HTERT RPE-1 (cell line): Measurements from ENCODE around the gene SMCO2.

ENCODE experiments used
- in situ Hi-C: fragments of 300-500 bp; cut with MboI; formaldehyde crosslinking; loops from 4 replicates; pipeline ENCODE4 v1.14.3; 2020; ENCODE audit warnings: low sequenced_read_pairs

The SMCO2 gene

DNA sequence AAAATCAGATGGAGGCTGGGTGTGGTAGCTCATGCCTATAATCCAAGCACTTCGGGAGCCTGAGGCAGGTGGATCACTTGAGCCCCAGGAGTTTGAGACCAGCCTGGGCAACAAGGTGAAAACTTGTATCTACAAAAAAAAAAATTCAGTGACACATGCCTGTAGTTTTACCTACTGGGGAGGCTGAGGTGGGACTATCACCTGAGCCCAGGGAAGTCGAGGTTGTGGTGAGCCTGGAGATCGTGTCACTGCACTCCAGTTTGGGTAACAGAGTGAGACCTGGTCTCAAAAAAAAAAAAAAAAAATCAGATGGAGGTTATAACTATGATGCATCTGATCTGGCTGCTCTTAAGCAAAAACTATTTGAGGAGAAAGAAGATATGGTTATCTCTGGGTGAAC, 50.9 kb downstream of the SMCO2 start:
- in situ Hi-C loops = no loop called here

DNA sequence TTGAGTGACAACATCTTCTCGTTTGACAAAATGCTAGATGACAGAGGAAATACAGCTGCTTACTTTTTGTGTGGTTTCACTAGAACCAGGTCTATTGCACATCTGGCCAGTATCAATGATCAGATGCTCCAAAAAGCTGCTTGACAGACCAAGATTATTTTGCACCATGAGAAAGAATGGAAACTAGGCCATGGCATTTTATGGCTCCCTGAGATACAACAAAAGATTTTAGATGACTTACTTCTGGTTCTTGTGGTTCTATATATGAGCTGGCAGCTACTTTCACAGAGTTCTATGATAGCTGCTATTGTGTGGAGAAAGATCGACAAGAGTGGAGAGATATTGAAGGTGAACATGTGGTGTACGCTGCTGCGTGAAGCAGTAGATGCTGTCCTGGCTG, 51.6 kb downstream of the SMCO2 start:
- in situ Hi-C loops = no loop called here

DNA sequence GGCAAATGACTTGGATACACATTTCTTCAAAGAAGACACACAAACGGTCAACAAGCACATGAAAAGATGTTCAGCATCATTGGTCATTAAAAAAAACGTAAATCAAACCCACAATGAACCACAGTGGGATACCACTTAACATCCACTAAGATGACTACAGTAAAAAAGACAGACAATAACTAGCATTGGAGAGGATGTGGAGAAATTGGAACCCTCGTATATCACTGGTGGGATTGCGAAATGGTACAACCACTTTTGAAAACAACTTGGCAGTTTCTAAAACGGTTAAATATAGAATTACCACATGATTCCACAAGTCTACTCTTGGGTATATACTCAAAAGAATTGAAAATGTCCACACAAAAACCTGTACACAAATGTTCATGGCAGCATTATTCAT, 52.2 kb downstream of the SMCO2 start:
- in situ Hi-C loops = no loop called here

DNA sequence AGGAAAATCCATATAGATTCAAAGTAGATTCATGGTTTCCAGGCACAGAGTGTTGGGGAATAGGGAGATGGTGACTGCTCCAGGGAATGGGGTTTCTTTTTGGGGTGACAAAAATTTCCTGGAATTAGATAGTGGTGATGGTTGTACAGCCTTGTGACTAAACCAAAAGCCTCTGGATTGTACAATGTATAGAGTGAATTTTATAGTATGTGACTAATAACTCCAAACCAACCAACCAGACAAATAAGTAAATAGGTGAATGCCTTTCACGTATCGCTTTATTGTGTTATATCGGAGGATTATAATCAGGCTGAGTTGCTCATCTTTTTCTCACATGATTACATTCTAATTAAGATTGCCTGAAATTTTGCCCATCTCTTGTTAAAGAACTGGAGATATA, 52.8 kb downstream of the SMCO2 start:
- in situ Hi-C loops = no loop called here

DNA sequence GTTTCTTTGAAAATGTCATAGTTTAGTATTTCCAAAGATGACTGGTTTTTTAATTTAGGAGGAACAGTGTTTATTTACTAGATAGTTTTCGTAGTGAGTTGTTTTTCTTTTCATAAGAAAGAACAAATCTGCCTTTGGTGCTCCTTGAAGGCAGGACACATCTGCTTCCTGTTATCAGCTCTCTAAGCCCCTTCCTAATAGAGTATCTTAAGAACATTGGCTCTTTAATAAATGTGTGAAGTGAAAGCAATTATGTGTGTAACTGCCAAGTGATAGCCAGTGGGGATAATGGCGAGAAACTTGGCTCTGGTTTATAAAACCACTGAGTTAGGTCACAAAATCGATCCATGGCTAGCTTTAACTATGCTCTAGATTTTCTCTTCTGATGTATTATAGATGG, 54.0 kb downstream of the SMCO2 start:
- in situ Hi-C loops = no loop called here

DNA sequence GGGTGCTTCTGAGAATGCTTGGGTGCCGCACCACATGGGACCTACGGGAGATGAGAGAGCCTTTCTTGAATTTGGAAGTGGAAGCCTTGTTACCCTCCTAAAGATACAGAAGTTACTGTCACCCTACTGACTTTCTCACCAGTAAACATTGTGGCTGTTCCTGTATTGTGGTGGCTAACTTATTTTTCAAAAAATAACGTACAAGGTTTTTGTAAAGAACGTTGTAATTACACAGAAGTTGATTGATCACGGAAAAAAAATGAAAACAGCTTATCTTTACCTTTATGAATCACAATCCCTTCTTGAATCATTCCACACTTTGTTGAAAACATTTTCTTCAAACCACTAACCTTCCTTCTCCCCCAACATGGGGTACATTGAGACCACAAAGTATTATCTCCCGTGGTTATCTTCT, 55.5 kb downstream of the SMCO2 start:
- in situ Hi-C loops = no loop called here

DNA sequence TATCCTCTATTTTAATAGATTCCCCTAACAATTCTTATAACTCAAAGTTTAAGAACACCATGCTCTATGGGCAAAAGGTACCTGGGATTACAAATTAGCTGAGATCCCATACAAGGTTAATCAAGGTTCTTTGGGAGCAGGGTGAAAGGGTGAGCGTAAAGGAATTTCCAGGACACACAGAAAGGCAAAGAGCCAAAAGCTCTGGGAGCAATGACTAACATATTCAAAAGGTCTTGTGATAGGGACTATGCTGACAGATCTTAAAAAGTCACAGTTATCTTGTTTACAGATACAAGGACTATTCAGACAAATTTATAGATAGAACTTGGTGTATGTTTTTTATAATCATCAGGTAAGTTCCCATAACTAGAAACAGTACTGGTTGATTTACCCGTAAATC, 58.0 kb downstream of the SMCO2 start:
- in situ Hi-C loops = no loop called here

DNA sequence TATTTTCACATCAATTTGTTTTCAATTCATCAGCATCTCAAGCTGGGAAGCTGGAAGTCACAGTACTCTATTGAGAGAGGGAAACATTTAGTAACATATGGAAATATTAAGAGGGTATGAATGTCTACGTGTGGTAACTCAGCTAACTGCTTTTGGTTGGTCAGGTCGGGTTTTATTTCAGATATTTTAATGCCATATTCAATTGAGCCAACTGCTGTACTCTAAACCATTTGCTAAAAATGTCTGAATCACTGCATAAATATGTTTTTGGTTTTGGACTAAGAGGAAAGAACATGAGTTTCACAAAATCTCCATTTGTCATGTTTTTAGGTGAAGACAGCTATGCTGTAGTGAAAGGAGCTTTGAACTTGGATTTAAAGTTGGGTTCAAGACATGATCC, 58.6 kb downstream of the SMCO2 start:
- in situ Hi-C loops = no loop called here

DNA sequence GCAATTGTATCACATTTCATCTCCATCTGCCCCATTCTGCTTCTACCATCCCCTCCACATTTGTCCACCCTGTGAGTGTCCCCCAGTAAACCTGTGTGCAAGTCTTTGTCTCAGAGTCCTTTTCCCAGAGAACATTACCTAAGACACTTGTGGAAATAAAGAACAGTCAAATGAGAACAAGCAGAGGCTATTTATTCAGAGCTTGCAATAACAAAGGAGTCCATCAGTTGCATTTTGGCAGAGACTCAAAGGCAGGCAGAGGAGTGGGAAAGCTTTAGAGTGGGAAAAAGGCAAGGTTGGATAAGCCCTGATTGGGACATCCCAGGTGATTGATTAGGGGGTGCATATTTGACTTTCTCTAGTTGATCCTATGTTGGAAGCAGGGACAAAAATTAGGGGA, 59.2 kb downstream of the SMCO2 start:
- in situ Hi-C loops = no loop called here

DNA sequence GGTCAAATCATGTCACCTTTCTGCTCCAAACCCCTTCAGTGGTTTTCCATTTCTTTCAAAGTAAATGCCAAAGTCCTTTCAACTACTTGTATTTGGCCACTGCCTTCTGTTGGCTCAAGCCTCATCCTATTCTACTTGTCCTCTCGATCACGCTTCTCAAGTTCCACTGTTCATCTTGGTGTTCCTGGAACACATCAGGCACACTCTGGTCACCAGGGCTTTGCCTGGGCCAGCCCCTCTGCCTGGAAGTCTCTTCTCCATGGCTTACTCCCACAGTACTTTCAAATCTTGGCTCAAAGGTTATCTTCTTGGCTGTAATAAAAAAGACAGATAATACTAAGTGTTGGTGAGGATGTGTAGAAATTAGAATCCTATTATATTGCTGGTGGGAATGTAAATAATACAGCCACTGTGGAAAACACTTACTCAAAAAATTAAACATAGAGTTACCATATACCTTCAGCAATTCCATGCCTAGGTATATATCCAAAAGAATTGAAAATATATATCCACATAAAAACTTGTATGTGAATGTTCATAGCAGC, 60.2 kb downstream of the SMCO2 start:
- in situ Hi-C loops = no loop called here

DNA sequence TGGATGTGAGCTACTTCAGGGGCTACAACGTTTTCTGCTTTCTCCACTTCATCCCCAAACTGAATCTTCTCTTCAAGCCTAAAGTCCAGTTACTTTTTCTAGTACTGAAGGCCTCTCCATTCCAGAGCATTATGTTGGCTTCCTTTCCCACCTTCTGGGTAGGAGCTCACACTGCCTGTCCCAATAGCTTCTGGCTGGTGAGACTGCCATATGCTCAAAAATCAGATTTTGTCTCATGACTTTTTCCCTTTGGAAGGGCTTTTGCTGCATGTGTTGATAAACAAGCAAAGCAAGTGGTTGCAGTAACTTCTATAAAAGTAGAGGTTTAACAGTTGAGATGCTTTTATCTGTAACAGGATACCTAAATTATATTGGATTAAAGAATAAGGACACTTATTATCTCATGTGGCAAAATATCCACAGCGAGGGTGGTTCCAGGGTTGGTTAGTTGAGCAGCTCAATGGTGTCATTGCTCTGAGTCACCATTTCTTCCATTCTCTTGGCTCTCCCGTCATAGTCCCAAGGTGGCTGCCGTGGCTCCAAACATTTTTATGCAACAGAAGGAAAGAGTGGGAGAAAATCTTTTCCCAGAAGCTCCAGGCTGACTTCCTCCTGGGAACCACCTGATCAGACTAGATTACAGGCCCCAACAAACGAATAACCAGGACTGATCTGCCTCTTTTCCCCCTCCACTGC, 62.3 kb downstream of the SMCO2 start:
- in situ Hi-C loops = no loop called here

DNA sequence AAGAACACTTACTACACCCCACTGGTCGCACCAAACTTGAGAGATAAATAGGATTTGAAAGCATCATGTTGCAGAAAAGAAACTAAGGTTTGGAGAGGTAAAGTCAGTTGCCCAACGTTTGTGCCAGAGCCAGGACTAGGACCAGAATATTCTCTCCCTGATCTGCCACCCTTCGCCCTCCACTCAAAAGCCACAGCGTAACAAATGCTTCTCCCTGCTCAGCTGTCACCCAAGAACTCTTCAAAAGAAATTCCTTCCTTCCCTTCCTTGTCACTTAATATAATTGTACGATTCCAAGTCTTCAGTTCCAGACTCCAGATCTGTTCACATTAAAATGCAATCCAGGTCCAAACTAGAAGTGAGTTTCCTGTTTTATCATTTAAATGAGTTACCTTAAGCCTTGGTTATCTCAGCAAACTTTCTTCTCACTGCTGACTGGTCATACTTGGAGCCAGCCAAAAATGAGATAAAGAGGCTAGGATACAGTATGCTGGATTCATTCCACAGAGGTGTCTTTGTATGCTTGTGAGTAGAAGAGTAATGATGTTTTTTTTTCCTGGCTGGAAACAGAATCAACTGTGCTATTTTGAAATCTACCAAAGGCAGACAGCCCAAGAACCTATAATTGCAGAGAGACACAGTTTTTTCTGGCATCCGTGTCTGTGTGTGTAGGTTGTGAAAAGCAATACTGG, 64.6 kb downstream of the SMCO2 start:
- in situ Hi-C loops = no loop called here

DNA sequence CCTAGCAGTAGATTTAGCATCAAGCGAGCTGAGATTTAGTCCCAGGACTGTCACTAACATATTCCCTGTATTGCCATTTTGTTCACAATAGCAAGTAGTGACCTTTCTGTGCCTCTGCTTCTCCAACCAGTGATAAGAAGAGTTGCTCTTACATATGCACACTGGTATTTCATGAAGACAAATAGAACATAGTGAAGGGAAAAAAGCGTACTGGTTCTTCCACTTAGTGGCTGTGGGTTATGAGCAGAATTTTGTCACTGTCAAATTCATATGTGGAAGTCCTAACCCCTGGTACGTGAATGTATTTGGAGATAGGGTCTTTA, 65.1 kb downstream of the SMCO2 start:
- in situ Hi-C loops = no loop called here

DNA sequence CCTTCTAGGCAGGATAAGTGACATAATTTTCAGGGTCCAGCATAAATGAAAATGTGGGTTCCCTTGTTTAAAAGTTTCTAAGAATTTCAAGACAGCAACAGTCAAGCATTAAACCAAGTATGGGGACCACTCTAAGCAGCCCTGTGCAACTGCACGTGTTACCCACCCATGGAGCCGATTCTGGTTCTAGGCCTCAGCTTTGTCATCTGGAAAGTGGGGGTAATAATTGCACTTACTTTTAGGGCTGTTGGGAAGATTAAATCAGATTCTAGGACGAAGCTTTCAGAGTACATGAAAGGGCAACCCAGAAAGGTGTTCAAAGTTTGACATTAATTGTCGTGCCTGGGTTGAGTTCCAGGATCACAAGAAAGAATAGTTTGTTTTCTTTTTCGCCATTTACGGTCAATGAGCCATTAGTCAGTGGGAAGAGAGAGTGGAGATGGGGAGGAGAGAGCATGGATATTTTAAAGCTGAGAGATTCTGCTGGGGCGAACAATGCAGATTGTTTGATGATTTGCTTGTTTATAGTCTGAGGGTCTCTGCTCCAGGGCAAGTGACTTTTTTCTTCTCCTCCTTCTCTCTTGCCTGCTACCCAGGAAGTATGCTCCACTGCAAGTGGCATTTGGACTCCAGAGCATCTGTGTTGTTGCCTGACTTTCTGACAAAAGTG, 66.8 kb downstream of the SMCO2 start:
- in situ Hi-C loops = no loop called here

DNA sequence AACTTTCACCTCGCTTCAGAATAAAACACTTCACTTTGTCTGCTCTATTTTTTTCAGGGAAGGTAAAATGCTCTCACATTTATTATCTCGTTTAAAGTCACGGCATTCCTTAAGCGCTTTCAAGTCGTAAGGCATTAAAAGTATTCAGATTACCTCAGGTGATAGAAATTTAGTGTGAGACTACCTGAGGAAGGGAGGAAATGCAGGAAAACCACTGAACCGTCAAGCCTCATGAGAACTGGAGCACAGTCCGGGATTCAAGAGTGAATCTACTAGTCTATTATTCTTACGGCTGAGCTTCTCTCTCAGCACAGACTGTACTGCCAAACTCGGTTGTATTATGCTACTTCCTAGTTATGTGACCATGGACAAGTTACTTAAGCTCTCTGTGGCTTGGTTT, 69.1 kb downstream of the SMCO2 start:
- in situ Hi-C loops = no loop called here

DNA sequence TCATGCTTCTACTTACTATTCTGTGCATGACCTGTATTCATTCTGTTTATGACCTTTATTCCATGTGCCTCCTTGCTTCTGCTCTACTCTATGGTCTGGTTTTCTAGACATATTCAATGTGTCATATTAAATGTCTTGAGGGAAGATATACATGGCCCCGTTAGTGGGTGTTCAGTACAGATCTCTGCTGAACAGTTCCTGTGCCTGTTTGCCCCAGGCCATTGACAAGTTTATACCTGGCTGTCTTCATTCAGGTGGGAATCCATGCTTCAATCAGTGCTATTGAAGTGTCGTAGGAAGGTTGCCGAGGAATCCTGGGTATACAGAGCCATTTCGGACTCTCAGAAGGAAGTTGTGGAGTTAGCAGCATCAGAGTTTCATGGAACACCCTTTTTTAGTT, 70.1 kb downstream of the SMCO2 start:
- in situ Hi-C loops = no loop called here

DNA sequence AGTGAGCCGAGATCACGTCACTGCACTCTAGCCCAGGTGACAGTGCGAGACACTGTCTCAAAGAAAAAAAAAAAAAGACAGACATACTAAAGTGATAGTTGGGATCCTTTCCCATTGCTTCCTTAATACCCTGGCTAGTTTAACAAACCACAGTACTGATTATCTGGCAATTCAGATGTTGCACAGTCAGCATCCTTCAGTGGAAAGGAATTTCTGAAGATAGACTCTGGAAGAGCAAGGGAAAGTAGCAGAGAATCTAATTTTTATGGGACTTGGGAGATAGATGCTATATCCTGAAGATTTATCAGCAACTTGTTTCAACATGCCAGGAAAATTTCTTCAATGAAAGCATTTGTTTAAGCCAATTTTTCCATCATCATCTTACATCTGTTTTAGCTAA, 71.0 kb downstream of the SMCO2 start:
- in situ Hi-C loops = no loop called here

DNA sequence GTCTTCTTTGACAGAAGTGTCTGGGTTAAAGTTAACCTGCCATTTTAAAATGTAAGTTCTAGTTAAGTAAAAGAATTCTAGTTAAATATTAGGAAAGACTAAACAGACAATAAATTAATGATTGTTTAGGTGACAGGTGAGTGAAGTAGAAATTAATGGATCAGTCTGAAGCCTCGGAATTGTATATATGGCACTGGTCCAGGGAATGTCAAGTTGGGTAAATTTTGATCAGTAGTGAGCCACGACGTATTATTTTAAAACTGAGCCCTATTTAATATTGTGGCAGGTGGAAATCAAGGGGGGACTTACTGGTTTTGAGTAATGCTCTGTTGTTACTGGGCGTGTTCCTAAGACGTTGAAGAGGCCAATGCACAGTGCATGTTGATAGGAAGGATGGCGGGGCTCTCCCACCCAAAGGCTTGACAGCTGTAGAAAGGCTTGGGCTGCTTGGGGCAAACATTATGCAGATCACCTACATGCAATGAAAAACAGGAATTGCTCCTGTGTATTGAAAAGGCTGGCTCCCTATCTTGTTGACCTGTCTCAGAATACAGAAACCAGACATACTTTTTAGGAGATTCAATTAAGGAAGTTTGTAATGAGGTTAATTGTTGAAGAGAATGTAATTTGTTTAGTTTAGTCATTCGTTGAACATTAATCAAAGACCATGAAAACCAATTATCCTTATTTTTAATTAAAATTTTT, 71.6 kb downstream of the SMCO2 start:
- in situ Hi-C loops = no loop called here

DNA sequence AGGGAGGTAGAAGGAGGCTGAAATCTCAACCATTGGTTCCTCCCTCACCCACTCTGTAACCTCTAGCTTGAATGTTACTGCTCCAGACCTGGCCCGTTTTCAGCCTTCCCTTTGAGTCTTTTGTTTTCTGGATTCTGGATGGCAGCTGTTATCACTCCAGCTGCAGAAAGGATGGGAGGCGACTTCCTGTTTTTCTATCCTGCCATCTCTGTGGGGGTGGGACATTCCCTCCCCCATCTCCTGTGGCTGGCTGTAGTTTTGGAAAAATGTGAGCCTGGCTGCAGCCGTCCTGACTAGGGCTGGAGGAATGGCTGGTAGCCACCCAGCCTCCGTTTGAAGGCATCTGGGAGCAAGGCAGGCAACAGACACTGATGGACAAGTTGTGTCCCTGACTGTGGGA, 74.5 kb downstream of the SMCO2 start:
- in situ Hi-C loops = no loop called here

DNA sequence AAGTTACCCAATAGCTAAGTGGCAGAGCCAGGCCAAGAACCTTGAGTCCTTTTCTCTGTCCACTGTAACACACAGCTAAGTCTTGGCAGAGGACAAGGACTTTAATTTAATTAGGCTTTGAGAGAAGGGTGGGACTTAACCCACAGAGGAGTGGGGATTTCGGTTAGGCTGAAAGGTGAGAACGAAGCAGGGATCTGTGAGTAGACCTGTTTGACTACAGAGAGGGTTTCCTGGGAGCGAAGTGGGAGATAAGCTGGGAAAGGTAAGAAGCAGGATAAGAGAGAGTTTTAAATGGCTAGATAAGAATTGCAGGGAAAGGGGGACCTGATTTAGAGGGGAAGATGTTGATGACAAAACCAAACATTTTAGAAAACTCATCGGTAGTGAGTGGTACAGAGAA, 75.4 kb downstream of the SMCO2 start:
- in situ Hi-C loops = no loop called here

DNA sequence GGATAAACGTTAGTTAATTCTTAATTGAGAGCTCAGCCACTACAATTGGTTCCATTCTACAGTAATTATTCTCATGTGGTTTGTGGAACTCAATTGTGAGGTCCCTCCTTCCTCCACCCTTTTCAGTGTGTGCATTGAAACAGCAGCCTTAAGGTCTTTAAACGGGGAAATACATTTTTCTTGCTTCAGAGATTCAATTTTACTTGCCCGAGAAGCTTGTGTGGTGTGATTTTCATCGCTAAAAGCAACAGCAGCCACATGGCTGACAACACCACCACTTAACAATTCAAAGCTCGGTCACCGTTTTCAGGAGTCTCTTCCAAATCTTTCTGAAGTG, 76.7 kb downstream of the SMCO2 start:
- in situ Hi-C loops = no loop called here
